Neutrophil (primary cell): Measurements from ENCODE around the gene GFRA4.

ENCODE experiments used
- H3K27ac ChIP-seq: fragments of 200-600 bp; sonication (generic); 2 replicates; pipeline ENCODE4 v1.5.1; 2016; ENCODE audit warnings: mild to moderate bottlenecking, moderate library complexity
- H3K27me3 ChIP-seq: fragments of 200-600 bp; sonication (generic); 2 replicates; pipeline ENCODE4 v1.6.0; 2016; ENCODE audit warnings: mild to moderate bottlenecking
- H3K36me3 ChIP-seq: fragments of 200-600 bp; sonication (generic); 2 replicates; pipeline ENCODE4 v1.5.1; 2017
- H3K4me1 ChIP-seq, 2 experiments: fragments of 200-600 bp in 1 of 2; sonication (generic) in 1 of 2; 1 replicate in 1 of 2; 2 replicates in 1 of 2; pipeline versions ENCODE4 v1.5.1 to v1.6.1; 2013 to 2016; ENCODE audit warnings: low read depth in 1 of 2, low read length in 1 of 2, mild to moderate bottlenecking in 1 of 2, moderate library complexity in 1 of 2; ENCODE audit not compliant: control insufficient read depth in 1 of 2, insufficient read depth in 1 of 2
- H3K4me3 ChIP-seq, 2 experiments: fragments of 200-600 bp in 1 of 2; sonication (generic) in 1 of 2; 1 replicate in 1 of 2; 2 replicates in 1 of 2; pipeline ENCODE4 v1.5.1; 2013 to 2016; ENCODE audit warnings: low read depth in 1 of 2, low read length in 1 of 2, mild to moderate bottlenecking in 1 of 2, moderate library complexity in 1 of 2
- H3K9me3 ChIP-seq: fragments of 200-600 bp; sonication (generic); 2 replicates; pipeline ENCODE4 v1.5.1; 2016
- CTCF ChIP-seq: fragments of 200-600 bp; sonication (generic); IDR thresholded peaks from 2 replicates; pipeline ENCODE4 v1.5.1; 2016; ENCODE audit warnings: antibody characterized with exemption

The GFRA4 gene

DNA sequence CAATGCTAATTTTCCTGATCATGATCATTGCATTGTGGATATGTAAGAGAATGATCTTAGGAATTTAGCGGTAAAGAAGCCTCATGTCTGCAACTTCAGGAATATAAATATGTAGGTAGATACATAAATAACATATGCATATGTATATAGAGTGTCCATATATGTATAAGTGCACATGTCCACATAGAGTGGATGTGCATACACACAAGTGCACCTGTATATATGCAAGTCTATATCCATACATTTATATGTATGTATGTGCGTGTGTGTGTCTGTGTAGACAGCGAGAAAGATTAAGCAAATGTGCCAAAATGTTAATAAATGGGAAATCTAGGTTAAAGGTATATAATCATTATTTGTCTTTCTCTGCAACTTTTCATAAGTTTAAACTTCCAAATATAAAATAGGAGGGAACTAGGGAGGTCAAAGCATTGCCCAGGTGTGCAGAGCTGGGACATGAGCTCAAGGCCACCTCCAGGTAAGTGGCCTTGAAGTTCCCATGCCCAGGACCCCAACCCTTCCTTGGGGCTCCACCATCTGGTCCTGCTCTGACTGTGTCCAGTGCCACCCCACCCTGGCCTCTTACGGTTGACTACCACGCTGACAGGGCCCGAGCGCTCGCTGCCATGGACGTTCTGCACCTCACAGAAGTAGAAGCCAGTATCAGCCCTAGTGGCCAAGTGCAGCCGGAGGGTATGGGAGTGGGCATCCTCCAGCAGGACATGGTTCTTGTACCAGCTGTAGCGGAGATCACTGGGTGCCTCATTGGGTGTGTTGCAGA lies 39.6 kb upstream of the GFRA4 start:
- no peak overlapping the region for H3K27ac ChIP-seq
- no peak overlapping the region for H3K4me3 ChIP-seq
- TF ChIP-seq CTCF, result no peak

GRCh38 chr20:3701061-3701998 lies 38.1 kb upstream of the GFRA4 start:
- H3K9me3 ChIP-seq, result no peaks in the 10 kb centered on the region
- no peak overlapping the region for H3K4me3 ChIP-seq
- no peak overlapping the region for H3K27ac ChIP-seq
- H3K4me1 ChIP-seq, result no peaks in the 10 kb centered on the region
- TF ChIP-seq CTCF, result no peak
- no peaks in the 10 kb centered on the region for H3K27me3 ChIP-seq
- no peaks in the 10 kb centered on the region for H3K36me3 ChIP-seq

More for the DNA sequence above, 39.6 kb upstream of the GFRA4 start:
- H3K36me3 ChIP-seq, result no peaks in the 10 kb centered on the region
- no peaks in the 10 kb centered on the region for H3K4me1 ChIP-seq
- no peaks in the 10 kb centered on the region for H3K27me3 ChIP-seq
- H3K9me3 ChIP-seq, result no peaks in the 10 kb centered on the region

- Histone ChIP-seq H3K36me3 (no peaks in the 10 kb centered on the region), H3K27ac (no peak overlapping the region), H3K9me3 (no peaks in the 10 kb centered on the region), H3K4me3 (no peak overlapping the region), H3K27me3 (no peaks in the 10 kb centered on the region), H3K4me1 (no peaks in the 10 kb centered on the region)
- TF ChIP-seq CTCF, result no peak
Measured at GRCh38 chr20:3699037-3699436, 35.8 kb upstream of the GFRA4 start.

DNA sequence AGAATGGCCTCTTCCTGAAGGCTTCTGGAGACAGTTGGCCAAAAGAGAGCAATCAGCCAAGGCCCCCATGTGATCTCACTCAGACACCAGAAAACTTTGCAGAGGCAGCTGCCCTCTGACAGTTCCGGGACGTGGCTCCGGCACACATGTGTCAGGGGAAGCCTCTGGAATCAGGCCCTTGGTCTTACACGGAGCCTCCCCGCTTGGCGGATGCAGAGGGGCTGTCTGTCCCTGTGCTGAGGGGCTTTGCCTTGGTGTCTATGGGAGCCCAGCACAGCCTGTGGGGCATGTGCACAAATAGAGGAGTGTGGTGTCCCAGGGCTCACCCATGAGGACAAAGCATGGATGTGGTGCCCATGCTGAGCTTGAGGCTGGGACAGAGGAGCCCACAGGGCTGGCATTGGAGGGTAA lies 35.4 kb upstream of the GFRA4 start:
- Histone ChIP-seq H3K27ac (no peak overlapping the region), H3K4me3 (no peak overlapping the region), H3K4me1 (no peaks in the 10 kb centered on the region), H3K27me3 (no peaks in the 10 kb centered on the region), H3K36me3 (no peaks in the 10 kb centered on the region), H3K9me3 (no peaks in the 10 kb centered on the region)
- TF ChIP-seq CTCF, result no peak

GRCh38 chr20:3697588-3698305 lies 34.5 kb upstream of the GFRA4 start:
- Histone ChIP-seq H3K4me1 (no peaks in the 10 kb centered on the region), H3K27ac (no peak overlapping the region), H3K27me3 (no peaks in the 10 kb centered on the region), H3K4me3 (no peak overlapping the region), H3K9me3 (no peaks in the 10 kb centered on the region), H3K36me3 (no peaks in the 10 kb centered on the region)
- TF ChIP-seq CTCF, result no peak
